GM21515 (cell line): ENCODE data around the gene CLASRP.
A peak's percentile ranks its signal among the peaks of the same experiment; 100 is the strongest.

Experiments
- ATAC-seq: cut with Tn5 transposase; IDR thresholded peaks from one replicate; pipeline ENCODE4 v1.9.1; 2021; ENCODE audit not compliant: unreplicated experiment

Gene CLASRP

DNA sequence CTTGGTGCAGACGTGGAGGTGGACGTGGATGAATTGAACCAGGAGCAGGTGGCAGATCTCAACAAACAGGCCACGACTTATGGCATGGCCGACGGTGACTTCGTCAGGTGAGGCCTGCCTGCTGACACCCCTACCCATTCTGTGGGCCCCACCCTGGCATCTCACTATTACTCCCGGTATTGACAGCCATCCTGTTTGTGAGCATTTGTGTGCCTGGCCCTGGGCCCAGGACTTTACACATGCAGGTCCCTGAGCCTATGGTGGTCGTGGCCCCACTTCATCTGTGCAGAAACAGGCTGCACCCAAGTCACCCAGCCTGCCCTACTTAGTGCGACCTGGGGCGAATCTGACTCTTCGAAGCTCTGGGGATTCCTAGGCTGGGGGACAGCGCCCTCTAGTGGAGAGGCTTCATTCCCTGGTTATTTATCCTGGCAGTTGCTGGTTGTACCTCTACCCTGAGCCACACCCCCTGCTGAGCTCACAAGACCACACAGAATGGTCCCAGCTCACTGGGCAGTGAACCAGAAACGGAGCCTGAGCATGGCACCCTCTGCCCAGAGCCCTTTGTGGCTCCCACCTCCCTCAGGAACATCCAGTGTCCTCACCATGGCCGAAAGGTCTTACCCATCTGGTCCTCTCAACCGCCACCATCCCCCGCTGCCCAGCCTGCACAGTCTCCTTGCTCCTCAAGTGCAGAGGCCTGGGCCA, 20.6 kb downstream of the CLASRP start:
- ATAC-seq: no peak

DNA sequence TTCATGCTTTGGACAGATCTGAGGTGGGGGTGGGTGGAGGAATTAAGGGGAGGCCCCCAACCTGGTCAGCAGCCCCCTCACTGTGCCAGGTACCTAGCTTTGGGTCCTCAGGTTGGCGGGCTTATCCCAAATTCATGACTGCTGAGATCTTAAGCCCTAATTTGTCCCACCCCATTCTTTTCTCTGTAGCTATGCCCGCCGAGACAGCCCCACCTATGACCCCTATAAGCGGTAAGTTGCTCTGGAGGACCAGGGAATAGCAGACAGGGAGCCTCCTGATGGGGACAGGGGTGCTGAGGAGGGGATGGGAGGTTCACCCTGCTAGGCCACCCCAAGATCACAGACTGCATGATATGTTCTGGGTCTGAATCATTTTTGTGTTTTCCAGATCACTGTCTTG, 23.1 kb downstream of the CLASRP start:
- ATAC-seq: no peak

DNA sequence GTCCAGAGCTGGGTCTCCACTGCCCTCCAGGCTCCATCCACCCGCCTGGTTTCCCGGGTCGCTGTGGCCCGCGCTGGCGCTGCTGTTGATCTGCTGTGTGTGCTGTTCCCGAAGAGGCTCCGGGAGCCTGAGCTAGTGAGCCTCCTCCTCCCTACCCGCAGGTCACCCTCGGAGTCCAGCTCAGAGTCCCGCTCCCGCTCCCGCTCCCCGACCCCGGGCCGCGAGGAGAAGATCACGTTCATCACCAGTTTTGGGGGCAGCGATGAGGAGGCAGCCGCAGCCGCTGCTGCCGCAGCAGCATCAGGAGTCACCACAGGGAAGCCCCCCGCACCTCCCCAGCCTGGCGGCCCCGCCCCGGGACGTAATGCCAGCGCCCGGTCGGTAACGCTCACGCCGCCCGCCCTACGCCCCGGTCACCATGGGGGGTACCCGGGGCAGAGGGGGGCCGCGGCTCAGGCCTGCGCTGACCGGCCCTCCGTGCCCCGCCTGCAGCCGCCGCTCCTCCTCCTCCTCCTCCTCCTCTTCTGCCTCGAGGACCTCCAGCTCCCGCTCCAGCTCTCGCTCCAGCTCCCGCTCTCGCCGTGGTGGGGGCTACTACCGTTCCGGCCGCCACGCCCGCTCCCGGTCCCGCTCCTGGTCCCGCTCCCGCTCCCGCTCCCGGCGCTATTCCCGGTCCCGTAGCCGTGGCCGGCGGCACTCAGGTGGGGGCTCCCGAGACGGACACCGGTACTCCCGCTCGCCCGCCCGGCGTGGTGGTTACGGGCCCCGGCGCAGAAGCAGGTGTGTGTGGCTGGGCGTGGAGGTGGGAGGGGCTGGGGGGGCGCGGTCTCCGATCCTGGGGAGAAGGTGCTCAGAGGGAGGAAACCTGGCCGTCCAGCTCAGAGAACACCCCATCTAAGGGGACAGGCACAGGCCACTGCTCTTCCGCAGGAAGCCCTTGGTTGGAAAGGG, 25.3 kb downstream of the CLASRP start:
- ATAC-seq: no peak

DNA sequence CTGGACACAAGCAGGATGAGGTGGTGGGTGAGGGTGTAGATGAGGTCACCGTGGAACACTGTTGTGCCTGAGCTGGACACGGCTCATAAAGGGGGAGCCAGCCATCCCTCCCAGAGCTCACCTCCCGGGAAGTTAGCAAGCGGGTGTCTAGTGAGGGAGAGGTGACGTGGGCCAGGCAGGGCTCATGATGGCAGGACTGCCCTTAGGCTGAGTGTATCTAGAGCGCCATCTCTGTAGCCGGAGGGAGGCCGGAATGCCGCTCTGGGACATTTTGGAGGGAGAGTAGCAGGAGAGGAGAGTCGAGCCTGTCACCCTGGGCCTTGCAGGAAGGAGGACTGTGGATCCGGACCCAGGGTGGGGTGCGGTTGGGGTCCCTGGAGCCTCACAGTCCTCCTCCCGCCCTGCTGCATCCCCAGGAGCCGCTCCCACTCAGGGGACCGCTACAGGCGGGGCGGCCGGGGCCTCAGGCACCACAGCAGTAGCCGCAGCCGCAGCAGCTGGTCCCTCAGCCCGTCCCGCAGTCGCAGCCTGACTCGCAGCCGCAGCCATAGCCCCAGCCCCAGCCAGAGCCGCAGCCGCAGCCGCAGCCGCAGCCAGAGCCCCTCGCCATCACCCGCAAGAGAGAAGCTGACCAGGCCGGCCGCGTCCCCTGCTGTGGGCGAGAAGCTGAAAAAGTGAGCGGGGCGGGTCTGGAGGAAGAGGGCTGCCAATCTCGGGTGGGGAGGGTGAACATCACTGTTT, 28.2 kb downstream of the CLASRP start:
- no peak for ATAC-seq

DNA sequence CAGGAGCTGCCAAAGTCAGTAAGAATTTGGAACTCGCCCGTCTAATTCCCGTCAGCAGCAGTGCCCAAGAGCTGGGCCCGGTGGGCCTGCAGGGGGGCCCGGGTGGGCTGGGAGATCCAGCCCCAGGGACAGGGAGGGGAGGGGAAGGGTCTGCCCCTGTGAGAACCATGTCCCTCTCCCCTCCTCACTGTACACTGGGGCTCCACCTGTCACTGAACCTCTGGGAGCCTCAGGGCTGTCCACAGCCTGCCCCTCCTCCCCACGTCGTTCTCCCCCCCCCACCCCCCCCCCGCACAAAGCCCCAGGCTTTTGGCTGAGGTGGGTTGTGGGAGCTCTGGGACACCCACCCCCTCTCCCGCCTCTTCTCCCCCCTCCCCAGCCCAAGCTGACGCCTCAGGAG, 29.2 kb downstream of the CLASRP start:
- ATAC-seq: no peak

DNA sequence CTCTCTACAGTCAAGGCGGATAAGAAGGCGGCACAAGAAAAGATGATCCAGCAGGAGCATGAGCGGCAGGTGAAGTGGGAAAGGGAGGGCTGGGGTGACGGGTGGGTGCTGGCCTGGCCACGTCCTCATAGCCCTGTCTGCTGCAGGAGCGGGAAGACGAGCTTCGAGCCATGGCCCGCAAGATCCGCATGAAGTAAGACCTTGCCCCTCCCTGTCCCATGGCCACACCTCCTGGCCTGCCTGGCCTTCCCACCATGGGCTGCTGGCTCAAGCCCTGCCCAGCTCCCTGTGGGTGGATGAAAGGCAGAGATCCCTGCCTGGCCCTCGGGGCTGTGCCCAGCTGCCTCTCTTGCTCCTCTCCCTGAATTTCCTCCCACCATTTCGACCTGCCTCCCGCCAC, 30.2 kb downstream of the CLASRP start:
- ATAC-seq: no peak

DNA sequence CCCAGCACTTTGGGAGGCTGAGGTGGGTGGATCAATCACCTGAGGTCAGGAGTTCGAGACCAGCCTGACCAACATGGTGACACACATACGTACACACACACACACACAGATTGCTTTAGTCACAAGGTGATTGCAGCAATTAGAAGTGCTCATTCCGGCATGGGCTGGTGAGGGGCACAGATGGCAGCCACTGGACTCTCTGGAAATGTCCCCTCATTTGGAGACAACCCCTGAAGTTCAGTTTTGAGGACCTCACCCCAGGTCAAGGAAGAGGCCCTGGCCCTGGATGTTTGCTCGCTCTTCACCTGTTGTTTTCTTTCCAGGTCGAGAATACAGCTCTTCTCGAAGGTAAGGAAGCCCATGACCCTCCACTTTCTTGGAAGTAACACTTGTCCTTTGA, 31.4 kb downstream of the CLASRP start:
- no peak for ATAC-seq

DNA sequence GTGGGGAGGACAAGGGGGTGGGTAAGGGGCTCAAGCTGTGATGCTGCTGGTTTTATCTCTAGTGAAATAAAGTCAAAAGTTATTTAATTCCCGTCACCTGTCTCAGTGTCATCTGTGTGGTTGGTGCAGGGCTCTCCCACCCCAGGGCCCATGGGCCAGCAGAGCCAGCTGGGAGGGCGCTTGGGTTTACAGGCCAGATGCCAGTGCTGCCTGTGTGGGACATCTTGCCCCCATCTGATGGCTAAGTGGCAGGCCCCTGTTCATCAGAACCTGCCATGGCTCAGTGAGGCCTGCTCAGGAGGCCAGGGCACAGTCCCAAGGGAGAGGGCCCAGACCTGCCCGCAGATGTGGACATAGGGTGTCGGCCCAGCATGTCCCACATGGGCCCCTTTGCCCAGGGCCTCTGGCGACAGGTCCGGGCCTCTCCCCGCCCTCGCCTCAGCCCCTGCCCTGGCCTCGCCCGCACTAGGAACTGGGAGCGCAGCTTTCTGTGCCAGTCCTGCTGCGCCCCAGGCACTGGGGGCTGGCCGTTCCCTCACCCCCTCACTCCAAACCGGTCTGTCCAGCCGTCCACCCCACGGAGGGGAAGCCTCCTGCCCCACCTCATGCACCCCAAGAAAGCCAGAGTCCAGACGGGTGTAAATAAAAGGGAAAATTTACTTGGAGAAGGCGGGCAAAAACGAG, 32.2 kb downstream of the CLASRP start:
- no peak for ATAC-seq

DNA sequence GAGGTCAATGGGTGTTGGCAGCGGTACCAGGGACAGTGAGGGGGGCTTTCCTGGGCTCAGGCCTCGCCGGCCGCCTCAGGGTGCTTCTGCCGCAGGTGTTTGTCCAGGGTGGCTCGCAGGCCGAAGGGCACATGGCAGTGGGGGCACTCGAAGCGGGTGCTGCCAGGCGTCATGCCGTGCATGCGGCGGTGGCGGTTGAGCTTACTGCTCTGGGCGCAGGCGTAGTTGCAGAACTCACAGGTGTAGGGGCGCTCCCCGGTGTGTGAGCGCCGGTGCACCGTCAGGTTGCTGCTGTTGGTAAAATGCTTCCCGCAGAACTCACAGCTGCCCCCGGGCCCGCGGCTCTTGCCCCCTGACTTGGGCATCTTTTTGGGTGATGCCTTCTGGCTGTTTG, 32.7 kb downstream of the CLASRP start:
- ATAC-seq: no peak

DNA sequence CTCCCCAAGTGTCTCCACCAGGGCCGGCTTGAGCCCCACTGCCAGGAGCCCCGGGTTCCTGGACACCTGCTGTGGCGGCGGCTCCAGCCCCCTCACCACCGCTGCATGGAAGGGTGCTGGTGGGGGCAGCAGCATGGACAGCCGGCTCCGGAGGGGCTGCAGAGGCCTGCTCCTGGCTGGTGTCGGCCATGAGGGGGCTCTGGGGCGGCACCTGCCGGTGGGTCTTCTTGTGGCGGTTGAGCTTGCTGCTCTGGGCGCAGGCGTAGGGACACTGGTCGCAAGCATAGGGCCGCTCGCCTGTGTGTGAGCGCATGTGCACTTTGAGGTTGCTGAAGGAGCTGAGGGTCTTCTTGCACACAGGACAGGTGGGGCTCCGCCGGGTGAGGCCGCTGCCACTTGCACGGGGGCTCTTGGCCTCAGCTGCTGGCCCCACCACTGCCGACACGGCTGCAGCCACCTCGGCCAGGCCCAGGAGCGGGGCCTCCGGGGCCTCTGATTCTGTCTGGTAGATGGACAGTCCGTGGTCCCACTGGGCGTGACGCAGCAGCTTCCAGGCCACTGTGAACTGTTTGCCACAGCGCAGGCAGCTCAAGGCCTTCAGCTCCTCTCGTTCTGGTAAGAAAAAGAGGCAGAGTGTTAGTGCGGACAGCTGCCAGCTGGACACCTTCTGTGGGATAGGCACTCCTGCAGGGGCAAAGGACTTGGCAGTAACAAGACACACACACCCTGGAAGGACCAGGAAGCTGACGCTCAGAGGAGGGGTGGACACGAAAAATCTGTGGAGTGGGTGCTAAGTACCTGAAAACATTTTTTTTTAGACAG, 33.3 kb downstream of the CLASRP start:
- ATAC-seq: no peak

DNA sequence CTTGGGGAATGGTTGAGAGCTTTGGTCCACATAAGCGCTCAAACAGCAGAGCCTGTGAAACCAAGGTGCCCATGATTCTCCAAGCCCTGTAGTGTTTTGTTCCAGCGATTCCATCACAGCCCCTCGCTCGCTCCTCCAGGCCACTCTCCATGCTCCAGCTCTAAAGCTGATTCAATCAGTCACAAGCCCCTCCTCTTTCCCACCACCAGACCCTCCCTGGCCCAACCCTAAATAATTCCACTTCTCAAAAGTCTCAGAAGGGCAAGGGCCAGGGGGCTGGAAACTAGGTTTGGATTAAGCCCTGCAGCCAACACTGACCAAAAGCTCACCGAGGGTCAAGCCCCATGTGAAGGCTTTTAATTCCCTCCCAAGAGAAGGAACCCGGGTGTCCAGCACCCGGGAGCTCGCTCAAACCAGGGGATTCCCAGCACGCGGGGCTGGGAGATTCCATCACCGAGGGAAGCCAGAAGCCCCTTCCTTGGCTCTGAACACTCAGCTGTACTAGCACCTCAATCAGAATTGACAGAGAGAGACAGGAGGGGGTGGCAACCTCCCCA, 36.0 kb downstream of the CLASRP start:
- ATAC-seq: no peak

DNA sequence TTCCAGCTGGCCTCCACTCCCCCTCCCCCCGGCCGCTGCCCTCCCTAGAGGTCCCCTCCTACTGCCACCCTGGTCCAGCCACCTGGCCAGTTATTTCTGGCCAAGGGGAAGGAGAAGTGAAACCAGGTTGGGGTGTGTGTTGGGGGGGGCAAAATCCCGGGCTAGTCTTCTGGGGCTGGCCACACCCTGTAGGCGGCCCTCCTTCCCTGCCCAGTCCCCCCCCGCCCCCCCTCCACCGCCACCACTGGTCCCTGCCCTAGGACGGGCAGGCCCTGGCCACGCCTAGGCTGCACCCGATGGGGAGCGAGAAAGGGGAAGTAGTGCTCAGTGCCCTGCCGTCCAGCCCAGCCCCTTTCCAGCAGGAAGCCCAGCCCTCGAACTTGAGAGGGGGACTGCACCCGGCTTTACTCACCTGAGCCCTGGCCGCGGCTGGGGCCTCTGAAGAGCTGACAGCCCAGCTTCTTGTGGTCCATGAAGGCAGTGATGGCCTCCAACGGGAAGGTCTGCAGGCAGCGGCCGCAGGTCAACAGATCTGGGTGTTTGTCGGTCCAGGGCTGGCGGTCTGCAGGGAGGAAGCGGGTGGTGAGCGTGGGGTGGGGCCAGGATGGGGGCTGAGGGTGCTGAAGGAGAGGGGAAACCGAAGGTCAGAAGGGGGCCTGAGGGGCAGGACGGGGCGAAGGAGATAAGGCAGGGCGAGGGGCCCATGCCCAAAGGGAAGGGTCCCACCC, 36.6 kb downstream of the CLASRP start:
- ATAC-seq: peak; percentile 49

DNA sequence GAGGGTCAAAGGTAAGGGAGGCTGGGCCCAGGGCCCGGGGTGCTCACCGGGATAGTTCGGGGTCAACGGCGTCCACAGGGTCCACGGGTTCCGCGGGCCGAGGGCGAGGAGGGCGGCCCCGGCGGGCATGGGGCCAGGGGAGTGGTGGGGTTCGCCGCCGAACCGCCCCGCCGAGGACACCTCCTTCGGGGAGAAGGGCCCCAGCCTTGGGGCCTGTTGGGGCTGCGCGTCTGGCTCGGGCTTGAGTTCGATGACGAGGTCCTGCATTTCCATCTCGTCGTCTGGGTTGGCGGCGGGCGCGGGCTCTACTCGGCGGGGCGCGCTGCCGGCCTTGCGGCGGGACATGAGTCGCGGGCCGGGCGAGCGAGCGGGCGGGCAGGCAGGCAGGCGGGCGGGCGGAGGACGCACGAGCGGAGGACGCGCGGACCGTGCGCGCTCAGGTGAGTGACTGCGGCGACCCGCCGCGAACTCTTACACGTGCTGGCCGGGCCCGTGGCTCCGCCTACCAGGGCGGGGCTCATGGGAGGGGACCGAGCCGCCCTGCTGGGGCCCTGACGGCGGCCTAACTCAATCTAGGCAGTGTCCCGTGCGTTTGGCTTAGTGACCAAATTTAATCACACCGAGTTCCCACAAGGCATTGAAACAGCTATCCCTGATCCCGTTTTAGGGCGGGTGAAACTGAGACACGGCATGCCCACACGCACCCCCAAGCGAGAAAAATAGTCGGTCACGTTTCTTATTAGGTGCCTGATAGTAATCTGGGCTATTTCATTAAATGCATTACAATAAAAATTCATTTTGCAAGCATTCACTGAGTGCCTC, 37.4 kb downstream of the CLASRP start, which contains the start of gene ZNF296:
TSS of gene ZNF296 (minus strand) at position 450 of the 822 bp plus-strand sequence. CDS start at position 345, 105 bp downstream.
- peak; percentile 45 for ATAC-seq

DNA sequence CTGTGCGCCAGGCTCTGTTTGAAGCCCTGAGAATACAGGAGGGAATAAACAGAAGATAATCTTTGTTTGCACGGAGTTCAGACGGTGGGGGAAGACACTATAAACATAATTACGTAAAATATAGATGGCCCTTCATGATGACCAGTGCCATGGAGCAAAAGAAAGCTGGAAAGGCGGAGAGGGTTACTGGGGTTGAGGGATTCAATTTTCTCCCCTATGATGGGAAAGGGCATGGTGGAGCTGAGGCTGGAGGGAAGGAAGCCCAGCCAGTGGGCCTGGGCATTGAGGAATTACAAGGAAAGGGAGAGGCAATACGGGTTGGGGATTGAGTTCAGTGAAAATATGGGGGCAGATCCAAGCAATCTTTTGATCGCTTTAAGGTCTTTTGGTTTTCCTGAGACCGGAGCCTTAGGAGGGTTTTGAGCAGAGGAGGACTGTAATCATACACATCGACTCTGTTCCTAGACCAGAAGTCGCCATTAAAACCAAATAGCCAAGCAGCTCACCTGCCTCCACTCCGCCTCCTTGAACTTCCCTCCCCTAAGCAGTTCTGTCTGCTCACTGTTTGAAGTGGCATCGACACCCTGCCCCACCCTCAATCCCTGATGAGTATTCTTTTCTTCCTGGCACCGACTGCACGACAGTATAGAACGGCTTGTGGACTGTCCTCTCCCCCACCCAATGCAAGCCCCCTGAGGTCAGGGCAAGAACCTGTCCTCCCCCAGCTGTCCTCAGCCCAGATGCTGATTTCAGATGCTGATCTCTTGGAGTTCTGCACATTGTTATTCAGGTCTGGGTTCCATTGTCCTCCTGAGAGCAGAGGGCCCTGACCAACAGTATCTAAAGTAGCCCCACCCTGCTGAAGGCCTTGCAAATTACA, 38.2 kb downstream of the CLASRP start:
- ATAC-seq: no peak

DNA sequence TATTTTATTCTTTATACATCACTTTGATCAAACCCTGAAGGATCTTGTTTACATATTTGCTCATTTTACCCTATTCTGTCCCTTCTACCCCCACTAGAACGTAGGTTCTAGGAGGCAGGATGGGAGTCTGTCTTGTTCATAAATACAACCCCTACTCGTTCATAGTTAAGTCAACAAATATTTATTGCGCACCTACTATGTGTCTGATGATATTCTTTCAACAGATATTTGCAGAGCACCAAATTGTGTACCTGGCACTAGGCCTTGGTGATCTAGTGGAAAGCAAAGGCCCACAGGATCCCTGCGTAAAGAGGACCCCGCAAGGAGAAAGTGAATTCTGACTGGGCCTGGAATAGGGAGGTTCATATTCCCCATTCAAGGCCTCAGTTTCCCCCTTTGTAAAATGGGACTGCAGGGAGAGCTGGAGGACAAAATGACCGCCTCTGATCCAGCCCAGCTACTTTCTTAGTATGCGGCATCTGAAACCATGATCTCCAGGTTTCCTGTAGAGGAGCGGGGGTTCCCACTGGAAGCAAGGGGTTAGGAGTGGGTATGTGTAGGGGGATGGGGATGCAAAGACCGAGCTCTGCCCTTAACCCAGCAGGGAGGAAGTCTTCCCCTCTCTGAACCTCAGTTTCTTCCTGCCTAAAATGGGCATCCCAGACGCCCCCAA, 39.7 kb downstream of the CLASRP start:
- no peak for ATAC-seq

DNA sequence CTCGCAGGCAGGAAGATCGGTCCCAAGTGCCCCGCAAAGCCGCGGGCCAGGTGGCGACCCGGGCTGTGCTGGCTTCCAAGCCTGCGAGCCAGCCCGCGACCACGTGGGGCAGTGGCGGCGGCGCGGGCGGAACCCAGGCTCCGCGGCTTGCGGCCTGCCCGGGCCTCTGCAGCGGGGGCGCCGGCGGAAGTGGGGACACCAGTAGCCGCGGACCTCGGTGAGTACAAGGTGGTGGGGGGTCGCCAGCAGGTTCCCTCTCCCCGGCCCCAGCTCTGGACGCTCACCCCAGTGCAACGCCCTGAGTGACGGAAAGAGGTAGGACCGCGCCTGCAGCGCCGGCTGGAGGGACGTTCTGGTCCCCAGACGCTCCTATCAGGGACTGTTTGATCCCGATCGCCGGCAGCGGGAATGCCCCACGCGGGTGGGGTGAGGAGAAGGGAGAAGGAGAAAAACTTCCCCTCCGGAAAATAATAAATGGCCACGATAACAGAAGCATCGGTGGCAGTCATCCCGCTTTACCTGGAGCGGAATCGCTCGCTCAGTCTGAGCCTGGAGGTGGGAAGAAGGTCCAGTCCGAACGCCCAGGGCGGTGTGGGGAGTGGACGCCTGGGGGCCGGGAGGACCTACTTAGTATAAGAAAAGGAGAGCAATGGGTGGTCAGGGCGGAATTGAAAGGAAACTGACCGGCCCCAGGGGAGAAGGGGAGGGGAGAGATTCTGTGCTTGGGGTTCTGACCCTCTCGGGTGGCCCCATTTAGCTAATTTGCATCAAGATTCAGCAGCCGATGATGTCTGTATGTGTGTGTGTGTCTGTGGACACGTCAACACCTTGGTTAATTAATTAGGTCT, 40.4 kb downstream of the CLASRP start, which contains the start of gene GEMIN7:
TSS of gene GEMIN7 (plus strand) at position 198 of the 848 bp plus-strand sequence. CDS start 10,855 bp downstream, outside the sequence.
- peak; percentile 34 for ATAC-seq
